NCI-H2081 (cell line): ENCODE results near the gene GRIN2A.
"Not testable (repeated sequence)": the region's sequence is repeated elsewhere in the genome, so short reads cannot be mapped to it uniquely, and the experiment has no call there.

ENCODE experiments used
- DNase-seq, 2 experiments: peaks; one replicate each; lab custom pipeline; 2025; lab: John Stamatoyannopoulos, UW

The GRIN2A gene

GRCh38 chr16:9911989-9912388 lies 270.2 kb downstream of the GRIN2A start:
- DNase-seq = no peak

DNA sequence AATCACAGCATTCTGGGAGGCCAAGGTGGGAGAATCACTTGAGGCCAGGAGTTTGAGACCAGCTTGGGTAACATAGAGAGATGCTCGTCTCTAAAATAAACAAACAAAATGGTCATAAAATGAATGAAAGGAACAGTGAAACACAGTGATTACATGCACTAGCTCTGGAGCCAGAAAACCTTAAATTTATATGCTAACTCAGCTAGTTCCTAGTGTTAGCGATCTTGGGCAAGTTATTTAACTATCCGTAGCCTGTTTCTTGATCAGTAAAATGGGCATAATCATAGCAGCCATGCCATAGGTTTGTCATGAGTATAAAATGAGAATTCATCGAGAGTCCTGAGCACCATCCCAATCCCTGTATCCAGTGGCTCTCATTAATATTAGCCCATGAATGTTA lies 271.0 kb downstream of the GRIN2A start:
- DNase-seq = no peak

DNA sequence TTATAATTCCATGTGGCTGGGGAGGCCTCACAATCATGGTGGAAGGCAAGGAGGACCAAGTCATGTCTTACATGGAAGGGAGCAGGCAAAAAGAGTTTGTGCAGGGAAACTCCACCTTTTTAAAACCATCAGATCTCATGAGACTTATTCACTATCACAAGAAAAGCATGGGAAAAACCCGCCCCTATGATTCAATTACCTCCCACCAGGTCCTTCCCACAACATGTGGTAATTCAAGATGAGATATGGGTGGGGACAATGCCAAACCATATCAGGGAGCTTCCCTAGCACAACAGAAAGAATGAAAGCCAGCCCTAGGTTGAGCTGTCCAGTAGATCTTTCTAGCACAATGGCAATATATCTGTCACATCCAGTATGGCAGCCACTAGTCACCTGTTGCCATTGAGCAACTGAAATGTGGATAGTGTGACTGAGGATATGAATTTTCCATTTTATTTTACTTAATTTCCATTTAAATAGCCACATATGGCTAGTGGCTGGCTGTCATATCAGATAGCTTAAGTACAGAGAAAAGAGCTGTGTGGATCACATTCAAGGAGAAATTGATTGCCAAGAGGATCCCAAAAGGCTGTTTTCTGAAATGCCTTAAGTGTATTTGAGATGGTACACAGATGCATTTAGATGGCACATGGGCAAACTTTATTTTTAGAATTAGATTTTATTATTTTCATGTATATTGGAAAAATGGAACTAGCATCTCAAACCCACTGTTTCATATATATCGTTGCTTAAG lies 273.0 kb downstream of the GRIN2A start:
- no peak for DNase-seq

- no peak for DNase-seq
These were observed 273.6 kb downstream of the GRIN2A start for GRCh38 chr16:9908613-9909012.

DNA sequence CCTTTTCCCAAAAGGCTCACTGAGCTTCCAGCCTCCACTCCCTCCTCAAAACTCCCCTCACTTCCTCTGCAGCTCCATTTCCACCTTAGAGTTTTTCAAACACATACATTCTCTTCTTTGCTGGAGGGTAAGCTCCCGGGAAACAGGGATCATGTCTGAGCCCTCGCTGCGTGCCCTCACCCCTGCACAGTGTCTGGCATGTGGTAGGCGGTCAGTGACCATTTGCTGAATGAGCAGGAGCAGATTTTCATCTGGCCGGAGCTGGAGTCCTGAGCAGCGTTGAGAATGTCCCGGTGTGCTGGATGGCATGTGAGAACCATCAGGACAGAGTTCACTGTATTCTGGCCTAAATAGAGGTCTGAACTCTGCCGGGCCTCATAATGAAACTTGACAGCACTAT lies 274.5 kb downstream of the GRIN2A start:
- DNase-seq = no peak

DNA sequence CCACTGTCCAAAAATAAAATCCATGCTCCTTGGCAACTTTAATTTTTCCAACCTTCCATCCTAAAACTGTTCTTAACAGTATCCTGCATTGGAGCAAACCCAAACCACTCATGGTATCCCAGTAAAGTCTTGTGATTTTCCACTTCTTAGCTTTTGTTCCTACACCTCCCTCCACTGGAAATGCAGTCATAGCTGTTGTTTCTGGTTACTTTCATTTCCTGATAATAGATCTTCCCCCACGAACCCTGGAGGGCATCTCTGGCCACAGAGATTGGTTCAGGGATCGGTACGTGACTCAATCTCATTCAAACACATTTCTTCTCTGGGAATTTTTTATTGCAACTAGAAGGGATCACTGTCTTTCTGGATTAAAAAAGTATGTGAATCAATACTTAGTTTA lies 276.0 kb downstream of the GRIN2A start:
- no peak for DNase-seq

GRCh38 chr16:9904526-9904925 lies 277.7 kb downstream of the GRIN2A start:
- no peak for DNase-seq

- DNase-seq = no peak
These were observed 281.7 kb downstream of the GRIN2A start for GRCh38 chr16:9900576-9900975.

GRCh38 chr16:9898555-9898954 lies 283.7 kb downstream of the GRIN2A start:
- no peak for DNase-seq

GRCh38 chr16:9898124-9898523 lies 284.1 kb downstream of the GRIN2A start:
- no peak for DNase-seq

DNA sequence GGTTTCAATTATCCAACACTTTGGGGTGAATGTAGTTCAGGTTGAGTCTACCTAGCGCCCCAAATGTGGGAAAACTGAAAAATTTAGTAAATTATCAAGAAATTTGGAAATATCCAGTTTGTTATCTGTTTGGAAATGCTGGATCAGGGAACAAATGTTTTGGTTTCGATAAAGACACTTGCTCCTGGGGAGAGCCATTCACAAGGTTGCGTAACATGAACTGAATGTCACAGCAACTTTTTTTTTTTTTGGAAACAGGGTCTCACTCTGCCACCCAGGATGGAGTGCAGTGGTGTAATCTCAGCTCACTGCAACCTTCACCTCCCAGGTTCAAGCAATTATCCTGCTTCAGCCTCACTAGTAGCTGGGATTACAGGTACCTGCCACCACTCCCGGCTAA lies 286.4 kb downstream of the GRIN2A start:
- DNase-seq = no peak

- no peak for DNase-seq
These were observed 296.4 kb downstream of the GRIN2A start for GRCh38 chr16:9885876-9886275.

DNA sequence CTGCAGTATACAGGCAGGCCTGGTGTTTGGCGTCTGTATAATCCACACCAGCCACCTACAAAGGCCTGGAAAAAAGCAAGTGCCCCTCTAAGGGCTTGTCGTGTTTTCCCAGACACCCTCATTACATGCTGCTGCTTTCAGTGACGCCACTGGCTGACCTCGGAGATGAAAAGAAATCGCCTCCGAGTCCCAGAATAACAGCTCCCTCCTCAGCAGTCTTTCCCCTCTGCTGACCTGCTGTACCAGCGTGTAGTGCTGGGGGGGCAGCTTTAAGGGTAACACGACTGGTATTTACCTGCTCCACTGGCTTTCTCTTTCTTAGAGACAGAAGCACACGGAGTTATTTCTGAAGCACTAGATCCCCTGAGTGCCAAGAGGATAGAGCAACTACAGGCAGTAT lies 296.8 kb downstream of the GRIN2A start:
- DNase-seq = no peak

DNA sequence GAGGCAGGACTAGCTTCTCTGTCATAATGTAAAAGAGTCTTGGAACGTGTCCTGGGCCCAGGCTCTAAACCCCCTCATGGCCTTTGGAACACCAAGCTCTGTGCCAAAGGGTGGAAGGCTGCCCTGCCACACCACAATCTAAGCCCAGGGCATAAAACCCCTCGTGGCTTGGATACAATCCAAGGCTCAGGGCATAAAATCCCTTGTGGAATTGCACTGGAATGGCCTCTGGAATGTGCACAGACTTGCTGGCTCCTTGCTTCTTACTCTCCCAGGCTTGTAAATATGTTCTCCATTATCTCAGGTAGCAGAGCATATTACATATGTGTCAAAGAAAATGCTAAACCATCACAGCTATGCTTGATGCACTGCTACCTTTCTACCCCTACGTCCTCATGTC lies 306.2 kb downstream of the GRIN2A start:
- not testable (repeated sequence) for DNase-seq

- DNase-seq = no peak
These were observed 308.0 kb downstream of the GRIN2A start for GRCh38 chr16:9874219-9874618.

- DNase-seq = no peak
These were observed 311.3 kb downstream of the GRIN2A start for GRCh38 chr16:9870962-9871361.

GRCh38 chr16:9869776-9870175 lies 312.5 kb downstream of the GRIN2A start:
- DNase-seq = no peak

DNA sequence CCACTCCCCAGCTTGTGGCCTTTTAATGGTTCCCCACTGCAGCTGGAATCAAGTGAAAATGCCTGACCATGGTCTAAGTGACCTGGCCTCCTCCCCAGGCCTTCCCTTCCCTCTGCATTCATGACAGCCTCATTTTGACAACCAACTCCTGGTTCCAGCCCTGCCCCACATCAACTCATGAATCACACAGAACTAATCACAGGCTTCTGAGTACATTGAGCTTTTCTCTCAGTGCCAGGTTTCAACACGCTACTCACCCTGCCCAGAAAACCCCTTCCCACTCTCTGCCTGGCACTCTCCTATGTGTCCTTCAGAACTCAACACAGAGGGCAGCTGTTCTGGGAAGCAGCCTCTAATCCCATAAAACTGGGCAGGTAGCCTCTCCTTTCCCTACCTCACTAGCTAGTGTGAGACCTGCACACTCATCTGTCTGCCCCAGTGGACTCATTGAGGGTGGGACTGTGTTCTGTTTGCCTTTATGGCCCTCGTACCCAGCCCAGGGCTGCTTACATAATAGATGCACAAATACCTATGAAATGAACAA lies 313.6 kb downstream of the GRIN2A start:
- DNase-seq = no peak

- DNase-seq = no peak
These were observed 315.1 kb downstream of the GRIN2A start for GRCh38 chr16:9867176-9867575.

GRCh38 chr16:9864461-9864860 lies 317.8 kb downstream of the GRIN2A start:
- DNase-seq = no peak

- no peak for DNase-seq
These were observed 319.9 kb downstream of the GRIN2A start for GRCh38 chr16:9862327-9862726.

GRCh38 chr16:9860876-9861275 lies 321.4 kb downstream of the GRIN2A start:
- no peak for DNase-seq

DNA sequence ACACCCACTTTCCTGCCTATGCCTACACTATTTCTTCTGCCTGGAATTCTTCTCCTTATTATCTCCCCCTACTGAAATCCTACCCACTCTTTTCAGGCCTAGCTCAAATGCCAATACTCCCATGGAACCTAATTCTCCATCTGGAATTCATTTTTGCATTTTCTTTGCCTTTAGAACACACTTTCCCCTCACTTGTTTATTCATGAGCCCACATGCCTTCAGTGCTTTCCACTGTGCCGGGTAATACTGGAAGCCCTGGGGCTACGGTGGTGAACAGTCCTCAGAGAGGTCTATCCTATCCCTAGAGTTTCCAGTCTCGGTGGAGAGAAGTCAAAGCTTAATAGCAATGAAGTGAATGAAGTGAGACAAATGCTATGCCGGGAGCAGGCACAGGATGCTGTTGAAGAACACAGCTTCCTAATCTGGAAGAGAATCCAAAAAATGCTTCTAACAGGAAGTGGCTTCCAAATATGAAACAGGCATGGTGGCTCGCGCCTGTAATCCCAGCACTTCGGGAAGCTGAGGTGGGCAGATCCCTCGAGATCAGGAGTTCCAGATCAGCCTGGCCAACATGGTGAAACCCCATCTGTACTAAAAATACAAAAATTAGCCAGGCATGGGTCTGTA lies 322.4 kb downstream of the GRIN2A start:
- DNase-seq = no peak

GRCh38 chr16:9854675-9855074 lies 327.6 kb downstream of the GRIN2A start:
- DNase-seq = no peak
